ENCODE measurements around the gene UPK3A.

DNA sequence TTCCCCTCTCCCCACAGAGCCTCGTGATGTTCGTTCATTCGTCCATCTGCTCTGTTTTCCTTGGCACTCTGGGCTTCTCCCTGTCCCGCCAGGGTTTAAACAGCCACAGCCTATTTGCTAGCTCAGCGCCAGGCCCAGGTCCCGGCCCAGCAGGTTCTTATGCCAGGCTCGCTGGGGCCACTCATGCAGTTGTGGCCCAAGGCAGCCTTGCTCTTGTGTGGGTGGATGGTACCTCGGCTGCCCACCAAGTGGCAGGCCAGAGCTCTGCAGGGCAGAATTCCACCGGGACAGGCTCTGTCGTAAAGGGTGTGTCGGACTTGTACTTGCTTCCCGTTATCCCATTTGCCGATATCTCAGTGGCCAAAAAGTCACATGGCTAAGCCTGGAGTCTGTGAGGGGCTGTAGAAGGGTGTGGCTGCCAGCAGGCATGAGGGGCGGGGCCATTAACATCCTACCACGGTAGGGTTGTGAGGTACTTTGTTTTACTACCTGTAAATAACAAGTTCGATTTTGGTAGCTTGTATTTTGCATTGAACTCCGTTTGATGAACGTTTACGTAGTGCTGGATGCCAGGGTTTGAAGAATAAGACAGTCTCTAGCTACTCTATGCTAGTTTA lies 32.9 kb downstream of the UPK3A start:
- TF ChIP-seq POLR2AphosphoS5 (IDR thresholded peaks at IDR 0.05; ENCODE audit: low read depth), result no peak
- TF ChIP-seq, protein P1, sequence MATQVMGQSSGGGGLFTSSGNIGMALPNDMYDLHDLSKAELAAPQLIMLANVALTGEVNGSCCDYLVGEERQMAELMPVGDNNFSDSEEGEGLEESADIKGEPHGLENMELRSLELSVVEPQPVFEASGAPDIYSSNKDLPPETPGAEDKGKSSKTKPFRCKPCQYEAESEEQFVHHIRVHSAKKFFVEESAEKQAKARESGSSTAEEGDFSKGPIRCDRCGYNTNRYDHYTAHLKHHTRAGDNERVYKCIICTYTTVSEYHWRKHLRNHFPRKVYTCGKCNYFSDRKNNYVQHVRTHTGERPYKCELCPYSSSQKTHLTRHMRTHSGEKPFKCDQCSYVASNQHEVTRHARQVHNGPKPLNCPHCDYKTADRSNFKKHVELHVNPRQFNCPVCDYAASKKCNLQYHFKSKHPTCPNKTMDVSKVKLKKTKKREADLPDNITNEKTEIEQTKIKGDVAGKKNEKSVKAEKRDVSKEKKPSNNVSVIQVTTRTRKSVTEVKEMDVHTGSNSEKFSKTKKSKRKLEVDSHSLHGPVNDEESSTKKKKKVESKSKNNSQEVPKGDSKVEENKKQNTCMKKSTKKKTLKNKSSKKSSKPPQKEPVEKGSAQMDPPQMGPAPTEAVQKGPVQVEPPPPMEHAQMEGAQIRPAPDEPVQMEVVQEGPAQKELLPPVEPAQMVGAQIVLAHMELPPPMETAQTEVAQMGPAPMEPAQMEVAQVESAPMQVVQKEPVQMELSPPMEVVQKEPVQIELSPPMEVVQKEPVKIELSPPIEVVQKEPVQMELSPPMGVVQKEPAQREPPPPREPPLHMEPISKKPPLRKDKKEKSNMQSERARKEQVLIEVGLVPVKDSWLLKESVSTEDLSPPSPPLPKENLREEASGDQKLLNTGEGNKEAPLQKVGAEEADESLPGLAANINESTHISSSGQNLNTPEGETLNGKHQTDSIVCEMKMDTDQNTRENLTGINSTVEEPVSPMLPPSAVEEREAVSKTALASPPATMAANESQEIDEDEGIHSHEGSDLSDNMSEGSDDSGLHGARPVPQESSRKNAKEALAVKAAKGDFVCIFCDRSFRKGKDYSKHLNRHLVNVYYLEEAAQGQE (IDR thresholded peaks at IDR 0.05; ENCODE audit: insufficient replicate concordance, low read depth), result no peak
- TF ChIP-seq, protein P2, sequence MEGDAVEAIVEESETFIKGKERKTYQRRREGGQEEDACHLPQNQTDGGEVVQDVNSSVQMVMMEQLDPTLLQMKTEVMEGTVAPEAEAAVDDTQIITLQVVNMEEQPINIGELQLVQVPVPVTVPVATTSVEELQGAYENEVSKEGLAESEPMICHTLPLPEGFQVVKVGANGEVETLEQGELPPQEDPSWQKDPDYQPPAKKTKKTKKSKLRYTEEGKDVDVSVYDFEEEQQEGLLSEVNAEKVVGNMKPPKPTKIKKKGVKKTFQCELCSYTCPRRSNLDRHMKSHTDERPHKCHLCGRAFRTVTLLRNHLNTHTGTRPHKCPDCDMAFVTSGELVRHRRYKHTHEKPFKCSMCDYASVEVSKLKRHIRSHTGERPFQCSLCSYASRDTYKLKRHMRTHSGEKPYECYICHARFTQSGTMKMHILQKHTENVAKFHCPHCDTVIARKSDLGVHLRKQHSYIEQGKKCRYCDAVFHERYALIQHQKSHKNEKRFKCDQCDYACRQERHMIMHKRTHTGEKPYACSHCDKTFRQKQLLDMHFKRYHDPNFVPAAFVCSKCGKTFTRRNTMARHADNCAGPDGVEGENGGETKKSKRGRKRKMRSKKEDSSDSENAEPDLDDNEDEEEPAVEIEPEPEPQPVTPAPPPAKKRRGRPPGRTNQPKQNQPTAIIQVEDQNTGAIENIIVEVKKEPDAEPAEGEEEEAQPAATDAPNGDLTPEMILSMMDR (IDR thresholded peaks at IDR 0.05; ENCODE audit: insufficient read depth, low read length), result no peak
